Measurements from ENCODE around the gene MLEC.

MLEC gene

GRCh38 chr12:120686690-120687577, at the start of gene MLEC:
Gene MLEC, plus strand, starts transcription at chr12:120687149. Its CDS starts 148 bp downstream, at chr12:120687297.
- peak; percentile 99 for DNase-seq (ENCODE audit: low read depth)

- DNase-seq (ENCODE audit: low read depth): peak; percentile 47
Observed at GRCh38 chr12:120639771-120640721, 46.9 kb upstream of the MLEC start, which contains the start of gene CABP1. Gene CABP1, plus strand, starts transcription at chr12:120640626. Its CDS starts 60 bp downstream, at chr12:120640686.

- DNase-seq (ENCODE audit: low read depth): peak; percentile 10
Observed at GRCh38 chr12:120640861-120641833, 45.8 kb upstream of the MLEC start.

- DNase-seq (ENCODE audit: low read depth): no peak
Observed at GRCh38 chr12:120642121-120642520, 44.8 kb upstream of the MLEC start.

- no peak for DNase-seq (ENCODE audit: low read depth)
Observed at GRCh38 chr12:120642826-120643225, 44.1 kb upstream of the MLEC start.

- no peak for DNase-seq (ENCODE audit: low read depth)
Observed at GRCh38 chr12:120643574-120643973, 43.4 kb upstream of the MLEC start.

GRCh38 chr12:120646044-120646443, 40.9 kb upstream of the MLEC start:
- DNase-seq (ENCODE audit: low read depth): no peak

GRCh38 chr12:120647375-120647755, 39.6 kb upstream of the MLEC start:
- DNase-seq (ENCODE audit: low read depth): no peak

- no peak for DNase-seq (ENCODE audit: low read depth)
Observed at GRCh38 chr12:120649442-120650232, 37.3 kb upstream of the MLEC start.

GRCh38 chr12:120650233-120650690, 36.7 kb upstream of the MLEC start:
- DNase-seq (ENCODE audit: low read depth): no peak

GRCh38 chr12:120651821-120652220, 35.1 kb upstream of the MLEC start:
- no peak for DNase-seq (ENCODE audit: low read depth)

GRCh38 chr12:120652656-120653435, 34.1 kb upstream of the MLEC start:
- no peak for DNase-seq (ENCODE audit: low read depth)

- no peak for DNase-seq (ENCODE audit: low read depth)
Observed at GRCh38 chr12:120653611-120654010, 33.3 kb upstream of the MLEC start.

GRCh38 chr12:120654656-120655055, 32.3 kb upstream of the MLEC start:
- no peak for DNase-seq (ENCODE audit: low read depth)

GRCh38 chr12:120656008-120656407, 30.9 kb upstream of the MLEC start:
- no peak for DNase-seq (ENCODE audit: low read depth)

- DNase-seq (ENCODE audit: low read depth): no peak
Observed at GRCh38 chr12:120658286-120659150, 28.4 kb upstream of the MLEC start.

GRCh38 chr12:120659151-120659525, 27.8 kb upstream of the MLEC start:
- DNase-seq (ENCODE audit: low read depth): no peak

- no peak for DNase-seq (ENCODE audit: low read depth)
Observed at GRCh38 chr12:120661432-120661831, 25.5 kb upstream of the MLEC start.

GRCh38 chr12:120662879-120663278, 24.1 kb upstream of the MLEC start:
- DNase-seq (ENCODE audit: low read depth): no peak
